Measurements from ENCODE around the gene RPRD1B. TPM values are rescaled to one million over a fixed set of nuclear protein-coding genes. Genes with fewer than 3 reads are reported as not detected.

RPRD1B gene
- total RNA-seq, 3 donors from 2014 or later: 21.4 to 33.8 (median 31.3) TPM

DNA sequence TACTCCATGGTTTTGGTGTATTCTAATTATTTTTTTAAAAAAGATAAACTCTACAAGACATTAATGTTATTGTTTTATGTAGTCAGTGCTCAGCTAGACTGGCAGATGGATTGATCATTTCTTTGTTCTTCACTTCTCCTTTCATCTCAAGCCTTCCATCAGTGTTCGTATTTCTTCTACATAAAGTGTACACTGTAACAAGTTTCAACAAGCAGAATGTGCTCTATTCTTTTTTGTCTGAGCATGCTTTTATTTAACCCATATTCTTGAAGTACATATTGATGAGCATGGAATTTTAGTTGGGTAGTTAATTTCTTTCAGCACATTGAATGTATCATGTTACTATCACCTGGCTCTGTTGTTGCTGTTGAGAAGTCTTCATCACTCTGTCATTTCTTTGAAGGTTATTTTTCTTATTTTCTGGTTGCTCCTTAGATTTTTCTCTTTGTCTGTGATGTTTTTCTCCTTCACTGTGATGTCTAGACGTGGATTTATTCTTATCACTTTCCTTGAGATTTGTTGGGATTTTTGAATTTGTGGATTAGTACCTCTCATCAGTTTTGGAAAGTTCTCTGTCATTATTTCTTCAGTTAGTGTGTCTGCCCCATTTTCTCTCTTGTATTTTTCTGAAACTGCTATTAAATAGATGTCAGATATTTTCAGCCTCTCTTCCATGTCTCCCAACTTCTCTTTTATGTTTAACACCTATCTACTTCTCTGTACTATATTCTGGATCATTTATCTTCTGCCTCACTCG lies 83.0 kb downstream of the RPRD1B start:
- Histone ChIP-seq H3K36me3 (no peaks in the 10 kb centered on the region), H3K4me3 (no peak overlapping the region), H3K27ac (no peak overlapping the region), H3K9me3 (no peaks in the 10 kb centered on the region), H3K27me3 (no peaks in the 10 kb centered on the region), H3K4me1 (no peaks in the 10 kb centered on the region)
- intact Hi-C loops (cut with DNase I; ENCODE audit: low total_unique reads): no loop called here
- no peak for DNase-seq (ENCODE audit: low spot score in 2 of 2)
- TF ChIP-seq POLR2AphosphoS5 (IDR thresholded peaks at IDR 0.05) (no peak), CTCF (IDR thresholded peaks at IDR 0.05) (no peak), POLR2A (IDR thresholded peaks at IDR 0.05) (no peak)

DNA sequence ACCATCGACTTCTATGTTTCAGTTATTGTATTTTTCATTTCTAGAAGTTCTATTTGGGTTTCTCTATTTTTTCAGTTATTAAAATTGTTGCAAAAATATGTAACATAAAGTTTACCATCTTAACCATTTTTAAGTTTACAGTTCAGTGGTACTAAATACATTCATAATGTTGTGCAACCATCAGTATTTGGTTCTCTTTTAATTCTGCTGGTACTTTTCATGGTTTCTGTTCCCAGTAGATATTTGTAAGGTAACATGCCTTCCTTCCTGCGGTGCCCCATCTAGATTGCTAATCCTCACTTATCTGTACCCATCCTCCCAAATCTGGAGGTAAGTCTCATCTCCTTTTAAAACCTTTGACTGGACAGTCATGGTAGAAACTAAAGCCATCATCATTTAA lies 83.7 kb downstream of the RPRD1B start:
- Histone ChIP-seq H3K9me3 (no peaks in the 10 kb centered on the region), H3K27ac (no peak overlapping the region), H3K36me3 (no peaks in the 10 kb centered on the region), H3K4me1 (no peaks in the 10 kb centered on the region), H3K27me3 (no peaks in the 10 kb centered on the region), H3K4me3 (no peak overlapping the region)
- DNase-seq (ENCODE audit: low spot score in 2 of 2): no peak
- intact Hi-C loops (cut with DNase I; ENCODE audit: low total_unique reads): no loop called here
- no peak for TF ChIP-seq POLR2AphosphoS5 (IDR thresholded peaks at IDR 0.05)
- TF ChIP-seq CTCF (IDR thresholded peaks at IDR 0.05): no peak
- TF ChIP-seq POLR2A (IDR thresholded peaks at IDR 0.05): no peak

GRCh38 chr20:38117635-38118034 lies 84.1 kb downstream of the RPRD1B start:
- Histone ChIP-seq H3K9me3 (no peaks in the 10 kb centered on the region), H3K4me1 (no peaks in the 10 kb centered on the region), H3K27me3 (no peaks in the 10 kb centered on the region), H3K27ac (no peak overlapping the region), H3K36me3 (no peaks in the 10 kb centered on the region), H3K4me3 (no peak overlapping the region)
- intact Hi-C loops (cut with DNase I; ENCODE audit: low total_unique reads): no loop called here
- TF ChIP-seq POLR2AphosphoS5 (IDR thresholded peaks at IDR 0.05) (no peak), CTCF (IDR thresholded peaks at IDR 0.05) (no peak), POLR2A (IDR thresholded peaks at IDR 0.05) (no peak)
- DNase-seq (ENCODE audit: low spot score in 2 of 2): no peak

DNA sequence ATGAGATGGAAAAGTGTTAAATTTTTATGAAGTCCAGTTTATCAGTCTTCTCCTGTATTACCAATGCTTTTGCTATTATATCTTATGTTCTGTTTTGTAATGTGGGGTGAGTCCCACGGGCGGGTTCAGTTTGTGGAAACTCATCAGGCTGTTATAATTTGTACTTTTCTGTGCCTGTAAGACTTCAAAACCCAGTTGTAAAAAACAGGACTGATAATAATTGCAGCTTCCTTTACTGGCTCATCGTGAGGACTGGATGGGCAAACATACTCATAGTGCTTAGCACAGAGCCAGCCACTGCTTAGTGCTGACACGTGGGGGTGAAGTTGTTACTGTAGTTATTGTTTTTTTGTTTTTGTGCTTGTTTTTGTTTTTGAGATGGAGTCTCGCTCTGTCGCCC lies 85.9 kb downstream of the RPRD1B start:
- DNase-seq (ENCODE audit: low spot score in 2 of 2): no peak
- Histone ChIP-seq H3K27me3 (no peaks in the 10 kb centered on the region), H3K36me3 (no peaks in the 10 kb centered on the region), H3K4me1 (no peaks in the 10 kb centered on the region), H3K9me3 (no peaks in the 10 kb centered on the region), H3K4me3 (no peak overlapping the region), H3K27ac (no peak overlapping the region)
- TF ChIP-seq CTCF (IDR thresholded peaks at IDR 0.05) (no peak), POLR2A (IDR thresholded peaks at IDR 0.05) (no peak), POLR2AphosphoS5 (IDR thresholded peaks at IDR 0.05) (no peak)
- intact Hi-C loops (cut with DNase I; ENCODE audit: low total_unique reads): loop anchor here (1.0 kb wide), 1 partner anchor 22 kb away; no protein-coding TSS in a partner anchor

DNA sequence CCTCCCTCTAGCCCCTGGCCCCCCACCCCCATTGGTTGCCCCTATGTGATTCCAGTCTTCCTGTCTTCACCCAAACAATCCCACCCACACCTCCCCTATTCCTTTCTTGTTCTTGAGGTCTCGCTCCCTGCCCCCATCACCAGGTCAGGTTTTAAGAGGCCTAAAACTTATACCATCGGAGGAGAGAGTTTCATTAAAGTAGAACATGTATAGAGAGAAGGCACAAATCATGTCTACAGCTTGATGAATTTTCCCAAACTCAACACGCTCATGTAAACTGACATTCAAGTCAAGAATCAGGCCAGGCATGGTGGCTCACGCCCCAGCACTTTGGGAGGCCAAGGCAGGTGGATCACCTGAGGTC lies 87.1 kb downstream of the RPRD1B start:
- no peaks in the 10 kb centered on the region for H3K9me3 ChIP-seq
- no peaks in the 10 kb centered on the region for H3K27me3 ChIP-seq
- DNase-seq (ENCODE audit: low spot score in 2 of 2): no peak
- H3K27ac ChIP-seq: no peak overlapping the region
- no peak overlapping the region for H3K4me3 ChIP-seq
- H3K36me3 ChIP-seq: no peaks in the 10 kb centered on the region
- intact Hi-C loops (cut with DNase I; ENCODE audit: low total_unique reads): no loop called here
- H3K4me1 ChIP-seq: no peaks in the 10 kb centered on the region
- TF ChIP-seq POLR2A (IDR thresholded peaks at IDR 0.05): no peak
- TF ChIP-seq CTCF (IDR thresholded peaks at IDR 0.05): no peak
- TF ChIP-seq POLR2AphosphoS5 (IDR thresholded peaks at IDR 0.05): no peak
